ENCODE data around the gene LGR4.

DNA sequence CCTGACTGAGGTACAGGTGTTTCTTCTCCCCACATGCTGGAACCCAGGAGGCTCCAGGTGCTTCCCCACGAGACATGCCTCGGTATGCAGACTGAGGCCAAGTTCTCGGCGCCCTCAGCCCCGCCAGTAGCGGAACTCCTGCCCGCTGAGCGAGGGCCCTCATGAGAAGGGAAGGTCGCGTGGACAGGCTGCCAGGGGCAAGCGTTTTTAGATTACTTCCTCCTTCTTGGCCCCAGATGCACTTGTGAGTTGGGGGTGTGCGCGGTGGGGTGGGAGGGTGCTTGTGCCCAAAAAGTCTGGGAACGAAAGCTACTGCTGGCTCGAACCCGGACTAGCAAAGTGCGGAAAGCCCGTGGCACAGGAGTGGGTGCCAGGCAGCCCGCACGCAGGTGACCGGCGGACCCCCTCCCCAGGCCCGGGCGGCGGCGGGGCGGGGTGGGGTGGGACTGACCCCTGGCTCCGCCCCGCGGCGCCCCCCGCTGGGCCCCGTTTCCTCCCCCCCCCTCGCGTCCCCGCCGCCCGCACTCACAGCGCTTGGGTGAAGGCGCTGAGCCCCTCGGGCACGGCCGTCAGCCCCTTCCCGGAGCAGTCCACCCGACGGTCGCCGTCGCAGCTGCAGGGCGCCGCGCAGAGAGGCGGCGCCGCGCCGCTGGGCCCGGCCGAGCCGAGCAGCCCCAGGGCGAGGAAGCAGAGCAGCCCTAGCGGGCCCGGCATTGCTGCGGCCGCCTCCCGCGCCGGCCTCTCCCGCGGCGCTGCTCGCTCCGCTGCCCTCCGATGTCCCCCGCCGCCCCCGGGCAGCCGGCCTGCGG lies 797 bp downstream of the LGR4 start:
- TF ChIP-seq CTCF (conservative IDR thresholded peaks at IDR 0.05) (no peak), EZH2 (IDR thresholded peaks at IDR 0.05; ENCODE audit: low read depth) (no peak)

All from PC-9 (cell line).